ENCODE measurements around the gene TRAF3.
"Not testable (repeated sequence)": the region's sequence is repeated elsewhere in the genome, so short reads cannot be mapped to it uniquely, and the experiment has no call there.

The TRAF3 gene

DNA sequence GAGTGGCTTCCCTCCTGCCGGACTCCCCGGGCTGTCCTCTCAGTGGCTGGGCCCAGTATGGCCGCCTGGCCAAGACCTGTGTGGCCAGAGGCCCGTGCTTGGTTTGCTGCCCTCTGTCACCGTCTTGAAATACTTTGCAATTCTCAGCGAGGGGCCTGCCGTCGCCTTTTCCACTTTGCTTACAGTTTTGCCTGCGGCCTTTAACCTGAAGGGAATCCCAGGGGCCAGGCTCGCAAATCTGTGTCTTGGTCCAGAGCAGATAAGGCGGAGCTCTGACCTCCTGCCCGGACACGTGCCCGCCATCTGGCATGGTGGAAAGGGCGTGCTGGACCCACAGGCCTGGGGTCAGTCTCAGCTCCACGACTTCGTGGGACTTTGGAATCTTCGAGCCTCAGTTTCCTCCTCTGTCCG lies 134.3 kb downstream of the TRAF3 start:
- no peak for DNase-seq

DNA sequence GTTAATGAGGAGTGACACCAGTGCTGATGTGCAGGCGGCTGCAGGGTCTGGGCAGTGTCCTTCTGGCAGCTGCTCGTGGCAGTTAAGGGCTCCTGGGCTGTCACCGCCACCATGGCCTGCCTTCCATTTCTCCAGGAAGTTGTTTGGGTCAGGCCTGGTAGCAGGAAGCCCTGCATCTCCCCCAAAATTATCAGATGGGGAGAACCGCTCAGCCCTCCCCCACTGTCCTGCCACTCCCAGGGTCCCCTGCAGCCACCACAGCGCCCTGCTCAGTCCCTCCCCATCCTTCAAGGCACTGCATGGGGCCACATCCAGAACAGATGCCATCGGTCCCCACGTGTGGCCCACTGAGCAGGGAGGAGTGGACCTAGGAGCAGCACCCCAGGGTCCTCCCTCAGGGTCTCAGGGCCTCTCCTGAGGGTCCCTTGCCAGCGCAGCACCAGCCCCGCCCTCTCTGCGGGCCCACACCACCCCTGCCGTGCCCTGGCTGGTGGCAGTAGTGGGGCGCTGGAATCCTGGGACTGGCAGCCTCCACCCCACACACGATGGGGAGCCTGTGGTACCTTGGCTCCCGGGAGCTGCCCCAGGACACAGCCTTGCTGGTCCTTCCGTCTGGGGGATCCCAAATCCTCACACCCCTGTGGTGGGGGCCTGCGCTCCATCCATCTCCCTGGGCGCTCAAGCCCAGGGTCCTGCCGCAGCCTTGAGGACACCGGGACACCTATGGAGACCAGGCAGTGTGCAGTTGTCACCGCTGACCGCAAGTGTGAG lies 134.9 kb downstream of the TRAF3 start:
- DNase-seq, result no peak

DNA sequence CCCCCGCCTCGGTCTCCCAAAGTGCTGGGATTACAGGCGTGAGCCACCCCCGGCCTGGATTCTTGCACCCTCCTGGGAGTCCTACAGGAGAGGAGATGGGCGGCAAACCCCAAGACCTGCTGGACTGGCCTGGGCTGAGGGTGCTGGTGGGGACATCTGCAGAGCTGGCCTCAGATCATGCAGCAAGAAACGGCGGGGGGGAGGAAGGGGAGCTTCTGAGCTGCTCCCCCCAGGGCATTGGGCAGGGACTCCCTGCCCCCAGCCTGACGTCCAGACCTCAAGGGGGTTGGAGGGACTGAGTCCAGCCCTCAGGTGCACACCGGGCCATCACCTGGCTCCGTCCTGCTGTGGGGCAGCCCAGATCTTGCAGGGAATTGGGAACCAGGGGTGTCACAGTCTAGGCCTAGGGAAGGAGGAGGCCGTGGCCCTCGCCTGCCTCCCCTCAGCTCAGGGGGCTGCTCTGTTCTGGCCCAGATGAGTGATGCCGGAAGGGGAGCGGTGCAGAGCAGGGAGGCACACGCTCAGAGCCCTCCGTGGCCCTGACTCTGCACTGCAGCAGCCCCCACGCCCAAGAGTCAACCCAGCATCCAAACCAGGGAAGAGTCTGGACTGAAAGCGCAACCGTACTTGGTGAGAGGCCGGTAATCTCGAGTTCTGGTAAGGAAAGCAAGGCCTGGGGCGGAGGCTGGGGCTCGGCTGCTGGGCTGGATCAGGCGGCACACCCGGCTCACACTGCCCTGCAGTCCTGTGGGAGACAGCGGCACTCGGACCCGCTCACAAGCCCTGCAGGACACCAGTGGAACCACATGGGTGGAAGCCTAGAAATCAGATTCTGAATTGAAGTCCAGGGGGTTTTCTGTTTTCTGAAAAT lies 136.3 kb downstream of the TRAF3 start:
- no peak for DNase-seq

DNA sequence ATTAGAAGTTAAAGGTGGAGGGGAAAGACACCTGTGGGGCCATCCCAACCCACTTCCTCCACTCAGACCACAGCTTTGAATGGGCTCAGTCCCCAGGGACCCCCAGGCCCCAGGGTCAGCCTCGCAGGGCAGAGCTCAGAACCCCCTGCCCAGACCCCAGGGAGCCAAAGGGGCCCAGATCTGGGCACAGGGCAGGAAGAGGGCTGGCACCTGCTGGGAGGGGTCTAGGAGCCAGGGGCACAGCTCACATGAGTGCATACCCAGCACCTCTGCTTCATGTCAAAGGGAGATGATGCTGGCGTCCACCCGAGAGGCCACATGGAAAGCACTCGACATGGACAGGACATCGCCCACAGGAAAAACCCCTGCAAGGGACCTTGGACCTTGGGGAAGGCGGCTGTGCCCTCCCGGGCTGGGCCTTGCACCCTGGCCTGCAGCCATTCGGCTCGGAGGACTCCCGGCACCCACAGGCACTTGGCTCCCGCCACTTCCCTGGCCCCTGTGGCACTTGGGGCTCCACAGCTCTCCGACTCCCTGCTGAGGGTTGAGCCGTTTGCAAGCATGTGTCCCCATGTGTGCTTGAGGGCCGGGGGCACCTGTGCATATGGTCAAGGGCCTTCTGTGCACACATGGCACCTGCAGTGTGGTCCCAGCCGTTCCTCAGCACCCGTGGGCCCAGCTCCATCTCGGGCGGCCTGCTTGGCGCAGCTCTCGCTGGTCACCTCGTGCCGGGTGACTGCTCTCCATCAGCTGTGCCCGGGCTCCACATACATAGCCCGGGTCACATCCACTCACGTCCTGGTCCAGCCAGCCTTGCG lies 137.4 kb downstream of the TRAF3 start:
- no peak for DNase-seq

DNA sequence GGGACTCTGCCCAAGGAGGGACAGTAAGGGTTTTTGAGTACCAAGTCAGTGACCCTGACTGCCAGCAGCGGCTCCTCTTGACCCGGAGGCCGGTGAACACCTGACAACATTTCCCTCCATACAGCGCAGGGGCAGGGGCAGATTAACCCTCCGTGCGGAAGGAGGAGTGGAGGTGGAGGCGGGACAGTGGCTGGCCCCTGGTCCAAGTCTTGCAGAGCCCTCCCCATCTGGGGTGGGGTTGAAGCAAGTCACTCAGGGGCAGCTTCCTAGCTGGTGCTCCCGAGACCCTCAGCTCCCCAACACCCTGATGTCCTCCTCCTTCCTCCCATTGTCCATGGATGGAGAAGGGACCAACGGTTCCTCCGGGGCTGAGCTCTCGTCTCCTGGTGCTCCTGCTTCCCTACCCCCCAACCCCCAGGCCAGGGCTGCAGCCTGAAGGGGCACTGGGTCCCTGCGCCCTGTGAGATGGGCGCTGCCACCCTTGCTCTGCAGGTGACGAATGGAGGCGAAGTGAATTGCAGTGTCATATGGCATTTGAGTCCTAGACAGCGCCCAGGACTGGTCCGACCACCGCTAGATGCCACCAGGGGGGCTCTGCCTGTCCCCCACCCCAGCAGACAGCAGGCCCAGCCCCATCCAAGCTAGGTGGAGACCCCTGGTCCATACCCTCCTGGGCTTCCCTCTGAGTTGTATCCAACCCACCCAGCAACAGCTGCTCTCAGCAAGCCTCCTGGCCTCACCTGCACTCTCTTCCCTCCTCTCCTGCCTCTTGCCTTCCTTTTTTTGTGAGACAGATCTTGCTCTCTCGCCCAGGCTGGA lies 138.3 kb downstream of the TRAF3 start:
- DNase-seq, result no peak

DNA sequence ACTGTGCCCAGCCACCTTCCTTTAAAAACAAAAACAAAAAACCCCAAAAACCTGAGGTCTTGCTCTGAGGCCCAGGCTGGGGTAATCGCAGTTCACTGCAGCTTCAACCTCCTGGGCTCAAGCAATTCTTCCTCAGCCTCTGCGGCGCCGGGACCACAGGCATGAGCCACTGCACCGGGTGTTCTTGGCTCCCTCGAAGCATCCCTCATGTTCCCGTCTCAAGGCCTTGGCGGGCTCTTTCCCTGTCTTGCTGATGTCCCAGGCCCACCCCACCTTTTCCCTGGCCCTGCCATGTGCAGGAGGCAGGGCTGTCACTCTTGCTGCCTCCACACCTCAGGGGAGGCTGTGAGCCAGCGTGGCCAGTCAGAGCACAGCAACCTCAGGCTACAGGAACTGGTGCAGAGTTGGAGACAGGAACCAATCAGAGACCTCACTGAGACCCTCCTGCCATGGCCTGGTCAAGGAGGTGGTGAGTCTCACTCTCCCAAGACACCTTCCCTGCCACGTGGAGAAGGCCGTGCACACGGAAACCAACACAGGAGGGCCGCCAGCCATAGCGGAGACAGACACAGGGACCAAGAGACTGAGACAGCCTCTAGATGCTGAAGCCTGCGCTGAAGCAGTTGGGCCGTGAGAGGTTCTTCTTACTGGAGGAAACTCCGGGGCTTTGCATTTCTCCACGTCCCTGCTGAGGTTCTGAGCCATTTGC lies 139.3 kb downstream of the TRAF3 start:
- DNase-seq, result no peak

DNA sequence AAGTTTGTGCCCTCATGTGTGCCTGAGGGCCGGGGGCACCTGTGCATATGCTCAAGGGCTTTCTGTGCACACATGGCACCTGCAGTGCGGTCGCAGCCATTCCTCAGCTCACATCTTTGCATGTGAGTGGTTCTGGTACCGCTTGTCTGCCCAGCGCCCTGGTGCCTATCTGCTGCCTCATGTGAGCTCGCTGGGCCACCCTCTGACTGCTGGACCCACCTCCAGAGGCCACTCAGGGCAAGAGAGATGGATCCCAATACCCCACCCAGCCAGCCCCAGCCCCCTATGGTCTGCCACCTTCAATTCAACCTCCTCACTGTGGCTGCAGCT lies 139.8 kb downstream of the TRAF3 start:
- DNase-seq, result no peak

DNA sequence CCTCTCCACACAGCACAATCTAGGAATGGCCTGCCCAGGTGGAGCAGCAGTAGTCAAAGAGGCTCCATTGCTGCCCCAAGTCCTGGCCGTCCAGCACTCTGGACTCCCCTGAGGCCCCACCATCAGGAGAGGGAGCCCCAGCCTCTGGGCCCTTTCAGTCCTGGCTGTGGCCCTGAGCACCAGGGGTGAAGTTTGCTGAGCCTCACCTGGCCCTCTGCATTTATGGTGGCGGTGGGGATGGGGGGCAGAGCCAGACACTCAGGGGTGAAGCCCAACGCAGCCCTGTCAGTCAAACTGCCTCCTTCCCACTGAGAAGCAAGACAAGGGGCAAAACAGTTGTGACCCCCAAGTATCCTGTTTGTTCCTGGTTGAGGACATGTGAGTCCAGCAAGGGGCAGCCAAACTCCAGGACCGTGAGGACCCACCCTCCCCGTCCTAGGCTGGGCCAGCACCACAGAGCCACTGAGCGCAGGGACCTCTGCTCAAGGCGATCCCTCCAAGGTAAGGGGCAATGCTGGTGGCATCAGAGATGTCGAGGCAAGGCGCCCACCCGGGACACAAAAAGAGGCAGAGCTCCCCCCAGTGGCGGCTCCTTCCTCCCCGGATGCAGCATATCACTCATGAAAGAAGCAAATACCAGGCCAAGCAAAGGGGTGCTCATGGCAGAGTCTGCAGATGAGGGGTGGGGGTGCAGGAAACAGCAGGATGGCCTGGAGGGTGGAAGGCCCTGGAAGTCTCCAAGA lies 140.4 kb downstream of the TRAF3 start:
- DNase-seq, result peak; percentile 53

DNA sequence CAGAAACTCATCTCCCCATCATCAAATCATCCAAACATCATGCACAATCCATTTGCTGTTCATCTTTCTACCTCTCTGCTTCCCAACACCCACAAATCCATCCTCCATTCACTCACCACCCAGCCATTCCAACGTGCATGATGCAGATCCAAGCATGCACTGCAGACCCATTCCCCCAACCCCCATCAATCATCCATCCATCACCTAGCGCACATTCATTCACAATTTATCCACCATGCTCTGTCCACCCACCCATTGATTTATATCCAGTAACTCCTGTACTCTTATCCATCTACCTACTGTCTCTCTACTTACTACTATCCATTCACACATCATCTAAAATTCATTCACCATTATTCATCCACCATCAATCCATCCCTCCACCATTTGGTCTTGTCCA lies 141.2 kb downstream of the TRAF3 start:
- DNase-seq, result no peak

DNA sequence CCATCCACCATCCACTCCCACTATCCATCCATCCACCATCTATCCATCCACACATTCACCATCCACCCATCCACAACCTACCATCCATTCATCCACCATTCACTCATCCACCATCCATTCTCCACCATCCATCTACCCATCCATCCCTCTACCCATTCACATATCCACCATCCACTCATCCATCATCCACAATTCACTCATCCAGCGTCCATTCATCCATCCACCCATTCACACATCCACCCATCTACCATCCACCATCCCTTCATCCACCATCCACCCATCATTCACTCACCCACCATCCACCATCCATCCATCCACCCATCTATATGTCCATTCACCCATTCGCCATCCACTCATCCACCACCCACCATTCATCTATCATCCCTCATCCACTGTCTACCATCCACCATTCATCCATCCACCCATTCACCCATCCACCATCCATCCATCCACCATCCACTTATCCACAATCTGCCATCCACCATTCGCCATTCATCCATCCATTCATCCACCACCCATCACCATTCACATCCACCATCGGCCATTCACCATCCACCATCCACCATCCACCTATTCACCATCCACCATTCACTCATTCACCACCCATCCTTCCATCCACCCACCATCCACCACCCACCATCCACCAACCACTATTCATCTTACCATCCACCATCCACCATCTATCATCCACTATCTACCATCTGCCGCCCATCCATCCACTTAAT lies 143.2 kb downstream of the TRAF3 start:
- DNase-seq, result no peak

DNA sequence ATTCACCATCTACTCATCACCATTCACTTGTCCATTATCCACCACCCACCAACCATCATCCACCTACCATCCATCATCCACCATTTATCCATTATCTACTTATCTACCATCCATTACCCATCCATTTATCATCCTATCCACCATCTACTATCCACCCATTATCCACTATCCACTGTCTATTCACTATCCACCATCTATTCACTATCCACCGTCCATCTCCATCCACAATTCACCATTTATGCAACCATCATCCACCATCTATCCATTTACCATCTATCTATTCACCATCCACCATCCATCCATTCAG lies 143.7 kb downstream of the TRAF3 start:
- no peak for DNase-seq

DNA sequence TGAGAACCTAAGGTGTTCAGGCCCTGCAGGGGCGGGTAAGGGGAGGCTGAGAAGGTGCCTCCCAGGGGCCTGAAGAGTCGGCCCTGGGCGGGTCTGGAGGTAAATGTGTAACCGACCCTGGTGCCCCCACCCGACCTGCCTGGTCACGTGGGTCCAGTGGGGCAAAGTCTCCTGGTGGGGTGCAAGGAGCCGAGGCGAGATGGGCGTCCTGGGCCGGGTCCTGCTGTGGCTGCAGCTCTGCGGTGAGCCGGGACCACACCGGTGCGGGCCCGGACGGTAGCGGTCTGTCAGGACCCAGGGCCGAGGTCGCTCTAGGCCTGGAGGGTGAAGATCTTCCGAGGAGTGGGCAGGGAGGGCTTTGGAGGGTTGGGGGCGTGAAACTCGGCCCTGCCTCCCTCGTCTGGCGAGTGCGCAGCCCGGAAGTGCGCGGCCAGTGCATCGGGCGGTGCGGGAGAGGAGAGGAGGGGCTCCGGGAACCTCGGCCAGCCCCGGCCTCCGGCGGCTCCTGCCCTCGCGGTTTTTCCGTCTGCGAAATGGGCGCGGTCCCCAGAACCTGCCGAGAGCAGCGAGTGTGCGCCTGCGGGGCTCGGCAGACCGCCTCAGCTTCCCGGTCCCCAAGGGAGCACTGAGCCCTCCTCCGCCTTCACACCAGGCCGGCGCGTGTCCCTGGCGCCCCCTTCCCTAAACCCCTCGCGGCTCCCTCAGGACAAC lies 145.4 kb downstream of the TRAF3 start, which contains the start of gene AMN:
Gene AMN, plus strand, starts transcription at position 174 of the 711 bp plus-strand sequence. Its CDS starts 26 bp downstream, at position 200.
- peak; percentile 64 for DNase-seq

DNA sequence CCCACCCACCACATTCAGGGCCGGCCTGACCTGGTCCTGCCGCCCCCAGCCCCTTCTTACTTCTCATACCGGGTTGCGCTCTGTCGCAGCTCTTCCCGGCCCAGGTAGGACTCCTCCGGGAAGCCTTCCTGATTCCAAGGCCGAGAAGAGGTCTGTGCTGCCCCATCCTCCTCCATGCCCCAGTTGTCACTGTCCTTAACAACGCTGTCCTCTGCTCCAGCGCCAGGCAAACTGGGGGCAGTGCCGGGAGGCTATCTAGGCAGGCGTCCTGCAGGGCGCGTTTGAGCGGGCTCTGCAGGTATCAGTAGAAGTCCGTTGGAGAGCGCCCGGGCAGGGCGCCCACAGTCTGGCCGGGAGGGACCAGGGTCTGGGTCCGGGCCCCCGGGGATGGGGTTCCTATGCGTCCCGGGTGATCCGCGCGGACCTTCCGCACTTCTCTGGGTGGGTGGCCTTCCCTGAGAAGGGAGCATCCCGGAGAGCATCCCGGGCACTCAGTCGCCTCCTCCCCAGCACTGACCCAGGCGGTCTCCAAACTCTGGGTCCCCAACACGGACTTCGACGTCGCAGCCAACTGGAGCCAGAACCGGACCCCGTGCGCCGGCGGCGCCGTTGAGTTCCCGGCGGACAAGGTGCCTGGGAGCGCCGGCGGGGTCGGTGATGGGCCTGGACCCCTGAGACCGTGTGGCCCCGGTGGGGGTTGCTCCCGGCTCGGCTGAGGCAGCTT lies 146.1 kb downstream of the TRAF3 start:
- DNase-seq, result peak; percentile 39

DNA sequence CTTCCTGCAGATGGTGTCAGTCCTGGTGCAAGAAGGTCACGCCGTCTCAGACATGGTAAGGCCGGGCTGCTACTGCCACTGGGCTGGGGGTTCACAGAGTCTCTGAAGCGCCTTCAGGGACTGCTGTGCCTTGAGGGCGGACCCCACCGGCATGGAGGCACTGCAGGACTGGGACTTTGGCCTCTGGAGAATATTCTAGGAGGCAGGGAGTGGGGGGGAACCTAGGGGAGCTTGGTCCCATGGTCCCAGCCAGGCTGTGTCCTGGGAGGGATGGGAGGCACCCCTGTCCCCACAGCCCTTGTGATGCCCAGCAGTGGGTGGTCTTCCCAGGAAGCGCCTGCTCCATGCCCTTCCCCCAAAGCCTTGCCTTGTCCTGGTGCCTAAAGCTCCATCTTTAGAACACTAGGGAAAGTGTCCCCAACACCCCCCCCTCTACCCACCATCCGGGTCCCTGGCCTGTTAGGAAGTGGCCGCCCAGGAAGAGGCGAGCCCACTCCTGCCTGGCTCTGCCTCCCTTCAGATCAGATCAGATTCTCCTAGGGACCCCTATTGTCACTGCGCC lies 146.8 kb downstream of the TRAF3 start:
- no peak for DNase-seq

DNA sequence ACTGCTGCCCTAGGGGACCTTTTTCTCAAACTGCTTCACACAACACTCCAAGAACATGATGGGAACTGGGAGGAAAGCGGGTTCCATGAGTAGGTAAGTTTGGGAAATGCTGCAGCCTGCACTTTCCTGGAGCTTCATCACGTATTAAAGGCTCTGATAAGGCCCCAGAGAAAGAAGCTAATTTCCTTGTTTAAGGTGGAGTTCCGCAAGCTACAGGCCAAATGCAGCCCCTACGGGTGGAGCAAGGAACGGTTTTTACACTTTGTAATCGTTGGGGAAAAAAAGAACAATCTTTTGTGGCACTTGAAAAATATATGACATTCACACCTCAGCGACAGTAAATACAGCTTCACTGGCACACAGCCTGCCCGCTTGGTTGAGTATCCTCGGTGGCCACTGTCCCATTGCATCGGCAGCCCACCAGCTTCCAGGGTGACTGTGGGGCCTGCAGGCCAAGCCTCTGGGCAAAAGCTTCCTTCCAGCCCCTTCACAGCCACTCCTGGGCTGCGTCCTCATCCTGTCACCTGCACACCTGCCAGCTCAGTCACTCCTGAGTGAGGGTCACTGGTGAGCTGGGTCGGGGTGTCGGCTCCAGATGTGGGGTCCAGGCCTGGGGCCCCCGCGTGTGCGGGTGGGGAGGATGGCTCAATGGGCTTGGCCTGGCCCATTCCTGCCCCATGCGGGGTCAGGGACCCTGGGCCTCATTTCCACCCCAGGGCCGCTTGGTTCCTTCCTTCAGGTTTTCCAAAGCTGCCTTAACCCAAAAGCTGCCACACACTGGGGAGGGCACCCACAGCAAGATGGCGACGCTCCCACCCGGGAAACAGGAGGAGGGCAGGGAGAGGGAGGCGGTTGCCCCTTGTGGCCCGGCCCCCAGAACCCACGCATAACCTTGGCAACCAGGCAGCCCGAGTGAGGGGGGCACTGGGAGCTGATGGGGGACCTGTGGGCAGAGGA lies 147.7 kb downstream of the TRAF3 start:
- DNase-seq, result no peak

DNA sequence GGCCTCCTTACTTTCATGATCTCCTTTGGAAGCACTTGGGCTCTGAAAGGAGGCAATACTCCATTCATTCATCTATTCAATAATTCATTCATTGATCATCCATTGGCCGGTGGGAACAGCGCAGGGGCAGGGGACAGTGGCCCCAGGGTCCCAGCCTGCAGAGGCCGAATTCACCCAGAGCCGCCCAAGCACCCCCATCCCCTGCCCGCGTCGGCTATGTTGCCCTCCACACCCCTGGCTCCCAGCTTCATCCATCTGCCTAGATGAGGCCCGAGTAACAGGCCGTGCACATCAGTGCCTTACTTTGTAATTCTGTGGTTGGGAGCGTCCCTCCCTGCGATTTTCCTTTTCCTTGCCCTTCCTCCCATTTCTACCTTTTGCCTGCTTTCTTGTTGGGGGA lies 148.4 kb downstream of the TRAF3 start:
- DNase-seq, result no peak

DNA sequence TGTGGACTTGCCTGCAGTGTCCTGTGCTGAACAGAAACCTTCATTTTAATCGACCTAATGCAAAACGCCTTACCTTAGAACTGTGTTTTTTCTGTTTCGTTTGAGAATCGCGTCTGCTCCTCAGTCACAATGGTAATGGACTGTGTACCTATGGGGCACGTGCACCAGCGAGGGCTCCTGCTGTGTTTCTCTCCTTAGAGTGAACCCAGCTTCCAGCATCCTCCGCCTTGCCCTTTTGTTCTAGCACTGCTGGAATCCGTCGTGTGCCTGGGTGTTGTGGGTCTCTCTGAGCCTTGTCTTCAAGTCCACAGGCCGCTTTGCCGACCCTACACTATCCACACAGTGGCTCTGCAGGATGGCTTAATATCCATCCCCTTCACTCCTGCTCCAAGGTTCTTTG lies 148.9 kb downstream of the TRAF3 start:
- no peak for DNase-seq

DNA sequence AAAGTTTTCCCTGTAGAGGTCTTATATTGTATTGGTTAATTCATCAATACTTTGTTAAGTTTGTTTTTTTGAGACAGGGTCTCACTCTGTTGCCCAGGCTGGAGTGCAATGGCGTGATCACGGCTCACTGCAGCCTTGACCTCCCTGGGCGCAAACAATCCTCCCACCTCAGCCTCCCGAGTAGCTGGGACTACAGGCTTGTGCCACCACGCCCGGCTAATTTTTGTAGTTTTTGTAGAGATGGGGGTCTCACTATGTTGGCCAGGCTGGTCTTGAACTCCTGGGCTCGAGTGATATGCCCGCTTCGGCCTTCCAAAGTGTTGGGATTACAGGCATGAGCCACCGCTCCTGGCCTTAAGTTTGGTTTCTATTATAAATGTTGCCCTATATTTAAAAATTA lies 149.6 kb downstream of the TRAF3 start:
- DNase-seq, result not testable (repeated sequence)

All from DMS53 (cell line).